Breast epithelium (tissue), 3 donors: ENCODE results near the gene ARHGAP20.
"Not testable (repeated sequence)": the region's sequence is repeated elsewhere in the genome, so short reads cannot be mapped to it uniquely, and the experiment has no call there.

ENCODE experiments used
- CTCF ChIP-seq, 3 donors: fragments of 450-650 bp; IDR thresholded peaks; one replicate each; pipeline ENCODE4 v1.5.1; 2016 to 2017; ENCODE audit warnings: antibody characterized with exemption in 3 of 3, mild to moderate bottlenecking in 3 of 3, moderate library complexity in 3 of 3
- POLR2A ChIP-seq: fragments of 450-650 bp; IDR thresholded peaks from one replicate; pipeline ENCODE4 v1.6.1; 2016; ENCODE audit warnings: antibody characterized with exemption, mild to moderate bottlenecking, moderate library complexity

GRCh38 chr11:110619366-110619765, 92.9 kb downstream of the ARHGAP20 start:
- TF ChIP-seq CTCF (IDR thresholded peaks at IDR 0.05); POLR2A: not testable (repeated sequence)
